Endodermal cell (in vitro differentiated cells): ENCODE results near the gene AAK1. TPM values are rescaled to one million over a fixed set of nuclear protein-coding genes. Genes with fewer than 3 reads are reported as not detected.

Source experiments
- DNase-seq: peaks from one replicate; pipeline ENCODE4 v3.0.0-alpha.2; 2017
- H3K27ac ChIP-seq: 2 replicates; pipeline ENCODE4 v1.5.1; 2013; ENCODE audit warnings: mild to moderate bottlenecking, low read depth, low read length, moderate library complexity
- H3K27me3 ChIP-seq: 2 replicates; pipeline ENCODE4 v1.6.1; 2013; ENCODE audit warnings: mild to moderate bottlenecking, low read length, moderate library complexity; ENCODE audit not compliant: insufficient read depth, control insufficient read depth, poor library complexity, severe bottlenecking
- H3K36me3 ChIP-seq: 2 replicates; pipeline ENCODE4 v1.7.0; 2013; ENCODE audit warnings: mild to moderate bottlenecking, low read length, moderate library complexity; ENCODE audit not compliant: control insufficient read depth, insufficient read depth
- H3K4me1 ChIP-seq: one replicate; pipeline ENCODE4 v1.7.0; 2013; ENCODE audit warnings: low read length; ENCODE audit not compliant: control insufficient read depth, insufficient read depth
- H3K4me3 ChIP-seq: 2 replicates; pipeline ENCODE4 v1.5.1; 2013; ENCODE audit warnings: mild to moderate bottlenecking, low read length, moderate library complexity
- H3K9ac ChIP-seq: 2 replicates; pipeline ENCODE4 v1.6.1; 2013; ENCODE audit warnings: mild to moderate bottlenecking, low read length, moderate library complexity; ENCODE audit not compliant: poor library complexity, severe bottlenecking; ENCODE audit errors: extremely low read depth
- H3K9me3 ChIP-seq: 2 replicates; pipeline ENCODE4 v1.6.1; 2013; ENCODE audit warnings: mild to moderate bottlenecking, low read length, moderate library complexity; ENCODE audit not compliant: control insufficient read depth
- H3K27ac Mint-ChIP-seq: 2 replicates; pipeline ENCODE4 v1.8.0; 2020; ENCODE audit warnings: mixed read lengths
- H3K27me3 Mint-ChIP-seq: 2 replicates; pipeline ENCODE4 v1.8.0; 2021; ENCODE audit warnings: mild to moderate bottlenecking, mixed read lengths; ENCODE audit not compliant: insufficient read depth
- H3K36me3 Mint-ChIP-seq: 2 replicates; pipeline ENCODE4 v1.8.0; 2020; ENCODE audit warnings: low read depth, mixed read lengths
- H3K4me1 Mint-ChIP-seq: 2 replicates; pipeline ENCODE4 v1.8.0; 2020; ENCODE audit warnings: mixed read lengths
- H3K4me3 Mint-ChIP-seq: 2 replicates; pipeline ENCODE4 v1.8.0; 2020; ENCODE audit warnings: mild to moderate bottlenecking, moderate library complexity, mixed read lengths
- H3K9me3 Mint-ChIP-seq: 2 replicates; pipeline ENCODE4 v1.8.0; 2020; ENCODE audit warnings: mild to moderate bottlenecking, mixed read lengths
- WGBS, 2 experiments: methylation state at CpG; one replicate each; pipeline versions ENCODE4 v1.1.5 to v1.1.7; 2013; ENCODE audit warnings: missing lambda C conversion rate in 2 of 2, mixed read lengths in 1 of 2; ENCODE audit not compliant: insufficient coverage in 1 of 2, insufficient read length in 1 of 2; 5-methylcytosine and 5-hydroxymethylcytosine counted together
- total RNA-seq, 2 donors: library from RNA; stranded (reverse); fragmentation: NEBNext Ultra II Directional in 1 of 2; extraction: Animal tissue kit (Norgen Biotek cat#: 25700) in 1 of 2; gene quantifications; 2 replicates in 1 of 2; 3 replicates in 1 of 2; pipeline ENCODE4 v1.2.1, GENCODE V29; 2021
- TF ChIP-seq, protein P1 (sequence below): fragments of 200-600 bp; sonication (generic); conservative IDR thresholded peaks from 2 replicates; pipeline ENCODE4 v1.5.0; 2021; ENCODE audit warnings: antibody characterized with exemption, mild to moderate bottlenecking

AAK1 gene
- total RNA-seq, 2 donors from 2014 or later = 29.2 to 34.7 TPM

DNA sequence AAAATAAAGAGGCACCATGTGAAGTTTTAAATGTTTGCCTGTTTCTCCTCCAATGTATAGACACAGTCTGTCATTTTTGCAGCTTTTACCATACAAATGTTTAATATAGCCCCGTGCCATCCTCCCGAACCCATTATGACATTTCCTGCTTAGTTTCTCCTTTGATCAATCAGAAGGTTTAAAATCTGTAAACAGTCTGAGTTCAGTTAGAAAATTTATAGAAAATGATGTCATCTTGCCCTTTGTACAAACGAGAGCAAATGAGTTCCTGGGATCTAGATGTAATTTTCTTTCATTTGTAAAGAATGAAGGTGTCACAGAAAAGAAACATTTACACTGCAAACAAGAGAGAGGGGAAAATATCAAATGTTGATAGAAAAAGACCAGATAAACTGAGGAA lies 143.6 kb downstream of the AAK1 start:
- H3K9ac ChIP-seq = no peak overlapping the region
- Mint-ChIP-seq H3K27me3 (no peaks in the 10 kb centered on the region), H3K27ac (no peak overlapping the region), H3K4me3 (no peak overlapping the region), H3K4me1 (peaks cover 9% of the 10 kb centered on the region), H3K36me3 (peaks cover 12% of the 10 kb centered on the region), H3K9me3 (no peaks in the 10 kb centered on the region)
- H3K9me3 ChIP-seq = no peaks in the 10 kb centered on the region
- no peak overlapping the region for H3K27ac ChIP-seq
- peaks cover 15% of the 10 kb centered on the region for H3K36me3 ChIP-seq
- H3K4me1 ChIP-seq = no peaks in the 10 kb centered on the region
- H3K27me3 ChIP-seq = no peaks in the 10 kb centered on the region
- H3K4me3 ChIP-seq = no peak overlapping the region
- no peak for DNase-seq
- TF ChIP-seq, protein P1, sequence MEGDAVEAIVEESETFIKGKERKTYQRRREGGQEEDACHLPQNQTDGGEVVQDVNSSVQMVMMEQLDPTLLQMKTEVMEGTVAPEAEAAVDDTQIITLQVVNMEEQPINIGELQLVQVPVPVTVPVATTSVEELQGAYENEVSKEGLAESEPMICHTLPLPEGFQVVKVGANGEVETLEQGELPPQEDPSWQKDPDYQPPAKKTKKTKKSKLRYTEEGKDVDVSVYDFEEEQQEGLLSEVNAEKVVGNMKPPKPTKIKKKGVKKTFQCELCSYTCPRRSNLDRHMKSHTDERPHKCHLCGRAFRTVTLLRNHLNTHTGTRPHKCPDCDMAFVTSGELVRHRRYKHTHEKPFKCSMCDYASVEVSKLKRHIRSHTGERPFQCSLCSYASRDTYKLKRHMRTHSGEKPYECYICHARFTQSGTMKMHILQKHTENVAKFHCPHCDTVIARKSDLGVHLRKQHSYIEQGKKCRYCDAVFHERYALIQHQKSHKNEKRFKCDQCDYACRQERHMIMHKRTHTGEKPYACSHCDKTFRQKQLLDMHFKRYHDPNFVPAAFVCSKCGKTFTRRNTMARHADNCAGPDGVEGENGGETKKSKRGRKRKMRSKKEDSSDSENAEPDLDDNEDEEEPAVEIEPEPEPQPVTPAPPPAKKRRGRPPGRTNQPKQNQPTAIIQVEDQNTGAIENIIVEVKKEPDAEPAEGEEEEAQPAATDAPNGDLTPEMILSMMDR = no peak
- WGBS, 2 experiments = 84 to 100% methylated on average over 3 of the region's 3 CpGs

DNA sequence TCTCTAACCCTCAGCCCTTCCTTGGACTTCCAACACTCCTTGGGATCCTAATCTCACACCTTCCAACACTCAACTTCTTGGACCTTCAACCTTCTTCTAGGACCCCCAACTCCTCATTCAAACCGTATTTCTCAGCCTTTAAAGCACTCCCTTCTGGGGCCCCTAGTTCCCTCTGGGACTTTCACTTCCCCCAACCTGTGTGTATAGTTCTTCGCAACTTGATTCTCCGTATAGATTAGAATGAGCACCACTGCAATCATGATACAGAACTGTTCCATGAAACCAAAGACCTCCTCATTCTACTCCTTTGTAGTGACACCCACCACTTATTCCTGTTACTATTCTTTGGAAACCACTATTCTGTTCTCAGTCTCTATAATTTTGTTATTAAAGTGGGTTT lies 144.3 kb downstream of the AAK1 start:
- Mint-ChIP-seq H3K4me3 (no peak overlapping the region), H3K27me3 (no peaks in the 10 kb centered on the region), H3K36me3 (peaks cover 12% of the 10 kb centered on the region), H3K9me3 (no peaks in the 10 kb centered on the region), H3K4me1 (peaks cover 9% of the 10 kb centered on the region), H3K27ac (no peak overlapping the region)
- TF ChIP-seq, protein P1 = no peak
- WGBS, 2 experiments = 96 to 100% methylated on average over 2 to 3 of the region's 3 CpGs
- Histone ChIP-seq H3K4me1 (no peaks in the 10 kb centered on the region), H3K9ac (no peak overlapping the region), H3K27ac (no peak overlapping the region), H3K27me3 (no peaks in the 10 kb centered on the region), H3K36me3 (peaks cover 15% of the 10 kb centered on the region), H3K4me3 (no peak overlapping the region), H3K9me3 (no peaks in the 10 kb centered on the region)
- no peak for DNase-seq

DNA sequence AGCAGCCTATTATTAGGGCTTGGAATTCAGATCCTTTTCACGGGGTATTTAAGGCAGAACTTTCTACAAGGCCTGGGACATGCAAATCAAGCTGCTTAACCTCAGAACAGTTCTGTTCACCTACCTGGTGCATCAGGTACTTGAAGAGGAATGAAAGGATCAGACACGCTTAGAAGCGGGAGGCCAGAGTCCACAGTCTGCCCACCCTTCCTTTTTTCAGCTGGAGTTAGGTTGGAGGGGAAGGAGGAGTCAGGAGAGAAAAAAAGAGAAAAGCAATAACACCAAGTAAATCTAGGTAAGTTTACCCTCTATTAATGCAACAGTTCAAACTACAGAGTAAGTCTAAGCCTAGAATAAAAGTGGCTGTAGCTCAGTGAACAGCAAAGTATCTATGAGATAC lies 147.7 kb downstream of the AAK1 start:
- Histone ChIP-seq H3K4me1 (no peaks in the 10 kb centered on the region), H3K27me3 (no peaks in the 10 kb centered on the region), H3K27ac (no peak overlapping the region), H3K36me3 (peaks cover 2% of the 10 kb centered on the region), H3K9me3 (no peaks in the 10 kb centered on the region), H3K4me3 (no peak overlapping the region), H3K9ac (no peak overlapping the region)
- no peak overlapping the region for H3K27ac Mint-ChIP-seq
- no peak for DNase-seq
- peaks cover 6% of the 10 kb centered on the region for H3K36me3 Mint-ChIP-seq
- H3K9me3 Mint-ChIP-seq = no peaks in the 10 kb centered on the region
- TF ChIP-seq, protein P1 = no peak
- H3K4me3 Mint-ChIP-seq = no peak overlapping the region
- WGBS, 2 experiments = 90 to 92% methylated on average over 3 of the region's 3 CpGs
- H3K27me3 Mint-ChIP-seq = no peaks in the 10 kb centered on the region
- peaks cover 11% of the 10 kb centered on the region for H3K4me1 Mint-ChIP-seq
